HepG2 (cell line): Measurements from ENCODE around the gene NUTF2. TPM values are rescaled to one million over a fixed set of nuclear protein-coding genes. Genes with fewer than 3 reads are reported as not detected.

Experiments used
- DNMT3B ChIP-seq: conservative IDR thresholded peaks from 2 replicates; pipeline ENCODE4 v1.6.1; 2016; ENCODE audit warnings: missing biosample characterization, control low read depth
- ESRRA ChIP-seq: sonication (generic); formaldehyde crosslinking; IDR thresholded peaks from 2 replicates; pipeline ENCODE4 v1.5.1; 2020; ENCODE audit warnings: mild to moderate bottlenecking, low read depth, missing genetic modification reagents
- ETV5 ChIP-seq: IDR thresholded peaks from 2 replicates; pipeline ENCODE4 v1.6.1; 2018; ENCODE audit warnings: missing biosample characterization, missing genetic modification reagents, inconsistent platforms, borderline replicate concordance
- PAXIP1 ChIP-seq: sonication (generic); formaldehyde crosslinking; conservative IDR thresholded peaks from 2 replicates; pipeline ENCODE4 v1.4.0; 2020; ENCODE audit warnings: mild to moderate bottlenecking, missing genetic modification reagents, moderate library complexity
- REST ChIP-seq, 2 experiments: IDR thresholded peaks; 2 replicates each; pipeline ENCODE4 v1.6.1; 2011 to 2012; ENCODE audit warnings: low read length in 2 of 2, borderline replicate concordance in 1 of 2, low read depth in 1 of 2, mild to moderate bottlenecking in 1 of 2, moderate library complexity in 1 of 2
- SP1 ChIP-seq, 2 experiments: fragments of 450-650 bp in 1 of 2; sonication (generic) in 1 of 2; formaldehyde crosslinking in 1 of 2; IDR thresholded peaks; 2 replicates each; pipeline versions ENCODE4 v1.4.0 to v1.6.1; 2016 to 2020; ENCODE audit warnings: missing genetic modification reagents in 1 of 2
- ZBTB40 ChIP-seq, 2 experiments: fragments of 450-650 bp in 1 of 2; sonication (generic) in 1 of 2; formaldehyde crosslinking in 1 of 2; IDR thresholded peaks; 2 replicates each; pipeline versions ENCODE4 v1.6.1 to v1.8.0; 2016 to 2022; ENCODE audit warnings: antibody characterized with exemption in 1 of 2, mild to moderate bottlenecking in 1 of 2, missing genetic modification reagents in 1 of 2
- ZNF143 ChIP-seq: sonication (generic); formaldehyde crosslinking; IDR thresholded peaks from 2 replicates; pipeline ENCODE4 v1.4.0; 2020; ENCODE audit warnings: missing genetic modification reagents
- ZNF17 ChIP-seq: sonication (generic); formaldehyde crosslinking; IDR thresholded peaks from 2 replicates; pipeline ENCODE4 v1.5.0; 2020; ENCODE audit warnings: mild to moderate bottlenecking, missing genetic modification reagents
- ZNF749 ChIP-seq: sonication (generic); formaldehyde crosslinking; IDR thresholded peaks from 2 replicates; pipeline ENCODE4 v1.8.0; 2022; ENCODE audit warnings: mild to moderate bottlenecking, missing genetic modification reagents, moderate library complexity, borderline replicate concordance
- ZNF883 ChIP-seq: sonication (generic); formaldehyde crosslinking; IDR thresholded peaks from 2 replicates; pipeline ENCODE4 v1.5.1; 2020; ENCODE audit warnings: mild to moderate bottlenecking, missing genetic modification reagents; ENCODE audit errors: not compliant biosample characterization
- polyA plus RNA-seq, 8 experiments: library from polyadenylated mRNA; depleted of rRNA in 3 of 8; stranded (reverse) in 7 of 8; unstranded in 1 of 8; fragments of >200 nt; fragmentation: Illumina TruSeq in 4 of 8; extraction: Trizol in 4 of 8; gene quantifications; 2 replicates each; pipeline versions ENCODE4 v1.2.1 to v1.2.3, GENCODE V29; 2011 to 2016; ENCODE audit warnings: low read depth in 4 of 8, missing spikeins in 1 of 8, mixed read lengths in 1 of 8; ENCODE audit not compliant: insufficient read depth in 1 of 8
- total RNA-seq, 5 experiments: library from RNA; depleted of rRNA; stranded (reverse); fragments of >200 nt; fragmentation: Illumina TruSeq; extraction: Trizol; gene quantifications; 2 replicates each; pipeline ENCODE4 v1.2.3, GENCODE V29; 2016; ENCODE audit warnings: low read depth in 1 of 5

NUTF2 gene
- total and polyA plus RNA-seq, 2 of the 13 experiments (the other 11 are each of a cell fraction or from before 2014, with no cell fraction given), result 168 to 214 TPM

DNA sequence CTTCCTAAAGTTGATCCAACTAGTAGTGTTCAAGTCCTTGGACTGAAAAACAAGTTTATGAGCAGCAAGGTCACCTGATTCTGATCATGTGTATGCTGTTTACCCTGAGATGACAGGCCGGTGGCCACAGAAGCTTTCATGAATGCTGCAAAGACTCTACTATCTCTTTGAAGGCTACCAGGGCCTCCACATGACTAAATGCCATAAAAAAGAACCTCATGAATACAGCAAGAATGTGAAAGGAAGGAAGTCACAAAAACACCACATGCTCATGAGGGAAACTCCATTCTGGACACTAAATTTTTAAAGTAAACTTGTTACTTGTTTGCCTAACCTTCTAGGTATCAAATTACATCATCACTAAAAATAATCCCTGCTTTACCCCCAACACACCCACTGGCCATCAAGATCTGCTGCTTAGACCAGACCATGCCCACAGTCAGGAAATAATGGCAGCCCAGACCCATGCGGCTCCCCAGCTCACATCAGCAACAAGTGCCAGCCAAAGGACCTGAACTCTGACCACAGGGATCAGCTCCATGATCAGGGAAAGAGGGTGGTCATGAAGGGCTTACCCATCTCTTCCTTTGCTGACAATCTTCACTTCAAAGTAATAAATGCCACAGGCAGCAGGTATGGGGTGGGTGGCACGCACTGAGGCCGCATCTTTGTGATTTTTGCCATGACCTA is 41.7 kb upstream of the NUTF2 start (continued):
- TF ChIP-seq ZBTB40 (IDR thresholded peaks at IDR 0.05) (no peak), ZBTB40 (CRISPR knock-in tag; IDR thresholded peaks at IDR 0.05) (no peak), ESRRA (CRISPR knock-in tag) (no peak), REST (IDR thresholded peaks at IDR 0.05; ENCODE audit: borderline replicate concordance in 1 of 2, low read depth in 1 of 2, low read length in 2 of 2) (no peak), ZNF143 (no peak), ETV5 (CRISPR knock-in tag) (no peak; the same call in 1 of the 2 replicates), PAXIP1 (CRISPR knock-in tag) (peak; percentile 48; the same call in 1 of the 2 replicates), ZNF883 (CRISPR knock-in tag) (no peak), ZNF749 (CRISPR knock-in tag) (no peak), DNMT3B (CRISPR knock-in tag) (no peak), ZNF17 (CRISPR knock-in tag) (no peak), SP1 (IDR thresholded peaks at IDR 0.05) (no peak), SP1 (CRISPR knock-in tag; IDR thresholded peaks at IDR 0.05) (no peak)
